Skin of body (tissue), 2 donors: ENCODE data around the gene SOWAHA. TPM values are rescaled to one million over a fixed set of nuclear protein-coding genes. Genes with fewer than 3 reads are reported as not detected.
A peak's percentile ranks its signal among the peaks of the same experiment; 100 is the strongest.

Source experiments
- DNase-seq: peaks from one replicate; lab custom pipeline; 2025; lab: John Stamatoyannopoulos, UW
- total RNA-seq: library from RNA; depleted of rRNA; stranded (reverse); fragments of >200 nt; gene quantifications from one replicate; pipeline ENCODE4 v1.2.3, GENCODE V29; 2014

Gene SOWAHA
- total RNA-seq = 0.10 TPM

DNA sequence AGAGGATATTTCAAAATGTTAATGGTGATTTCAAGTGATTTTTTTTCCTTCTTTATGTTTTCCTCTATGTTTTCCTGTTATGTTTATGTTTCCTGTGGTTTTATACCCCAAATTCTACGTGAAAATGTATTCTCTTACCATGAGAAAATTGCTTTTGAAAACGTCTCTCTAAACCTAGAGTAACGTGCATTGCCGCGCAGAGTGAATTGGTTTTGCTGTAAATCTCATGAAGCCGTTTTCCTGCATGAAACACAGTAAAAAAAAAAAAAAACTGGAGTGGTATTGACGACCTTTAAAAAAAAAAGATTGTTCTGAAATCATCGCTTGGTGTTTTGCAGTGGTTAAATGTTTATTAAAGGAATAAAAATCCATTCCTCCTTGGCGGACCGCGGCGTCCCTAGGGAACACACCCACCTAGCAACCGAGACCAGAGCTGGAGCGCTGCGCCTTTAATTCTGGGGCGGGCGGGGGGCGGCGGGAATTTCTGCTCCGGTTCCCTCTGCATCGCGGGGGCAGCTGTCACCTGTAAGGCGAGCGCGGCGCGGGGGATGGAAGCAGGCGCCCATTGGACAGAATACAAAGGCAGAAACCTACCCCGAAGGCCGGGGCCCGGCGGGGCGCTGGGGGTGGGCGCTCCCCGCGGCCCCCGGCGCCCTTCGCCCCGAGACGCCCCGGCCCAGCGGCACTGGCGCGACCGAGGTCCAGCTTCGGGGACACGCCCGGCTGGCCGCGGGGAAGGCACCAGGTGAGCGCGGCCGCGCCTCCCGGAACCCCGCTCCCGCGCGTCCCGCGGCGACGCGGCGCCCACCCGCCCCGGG lies at the start of gene SOWAHA:
SOWAHA (plus strand) TSS at position 522 of the 818 bp plus-strand sequence. CDS start 320 bp downstream, outside the sequence.
- no peak for DNase-seq

DNA sequence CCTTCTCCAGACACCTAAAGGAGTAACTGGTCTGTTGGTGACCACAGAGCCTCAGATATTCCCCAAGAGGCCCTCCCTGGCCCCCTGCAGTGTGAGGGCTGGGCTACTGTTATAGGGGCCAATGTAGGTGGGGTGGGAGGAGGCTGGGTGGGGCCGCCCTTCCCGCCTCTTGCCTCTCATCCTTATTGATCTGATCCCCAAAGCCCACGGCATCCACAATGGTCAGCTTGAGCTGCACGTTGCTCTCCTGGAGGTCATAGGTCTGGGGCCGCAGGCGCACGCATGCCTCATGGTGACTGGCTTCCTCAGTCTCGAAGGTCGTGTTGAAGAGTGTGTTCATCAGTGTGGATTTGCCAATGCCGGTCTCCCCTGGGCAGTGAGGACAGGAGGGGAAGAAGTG lies 49.1 kb upstream of the SOWAHA start:
- no peak for DNase-seq

GRCh38 chr5:132764671-132765238 lies 48.3 kb upstream of the SOWAHA start:
- DNase-seq = no peak

DNA sequence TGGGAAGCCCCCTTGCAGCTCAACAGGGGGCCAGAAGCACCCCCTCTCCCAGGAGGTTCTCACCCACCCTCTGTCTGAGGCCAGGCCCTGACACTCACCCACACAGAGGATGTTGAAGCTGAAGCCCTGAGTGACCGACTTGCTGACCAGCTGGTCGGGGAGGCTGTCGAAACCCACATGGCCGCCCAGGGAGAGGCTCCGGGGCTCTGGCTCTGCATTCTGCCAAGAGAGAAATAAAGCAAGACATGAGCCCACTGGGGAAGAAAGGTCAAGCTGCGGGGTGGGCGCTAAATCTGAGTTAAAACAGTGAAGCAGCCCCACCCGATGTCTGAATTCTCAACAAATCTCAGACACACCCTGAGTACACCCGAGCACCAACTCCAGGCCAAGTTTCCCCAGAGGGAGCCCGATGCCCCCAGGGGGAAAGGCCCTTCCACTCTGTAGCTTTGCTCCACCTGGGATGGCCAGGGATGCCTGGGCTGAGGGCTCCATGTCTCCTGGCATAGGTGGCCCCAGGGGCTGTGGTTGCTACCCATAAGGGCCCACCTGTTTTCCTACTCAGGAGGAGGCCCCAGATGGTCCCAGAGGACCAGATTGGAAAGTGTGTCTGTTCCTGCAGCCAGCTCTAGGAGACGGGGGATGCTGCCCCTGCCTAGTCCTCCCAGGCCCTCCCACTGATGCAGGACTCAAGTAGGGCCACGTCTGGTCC lies 47.6 kb upstream of the SOWAHA start:
- DNase-seq = no peak

- no peak for DNase-seq
Measured at GRCh38 chr5:132766020-132766805, 46.9 kb upstream of the SOWAHA start.

DNA sequence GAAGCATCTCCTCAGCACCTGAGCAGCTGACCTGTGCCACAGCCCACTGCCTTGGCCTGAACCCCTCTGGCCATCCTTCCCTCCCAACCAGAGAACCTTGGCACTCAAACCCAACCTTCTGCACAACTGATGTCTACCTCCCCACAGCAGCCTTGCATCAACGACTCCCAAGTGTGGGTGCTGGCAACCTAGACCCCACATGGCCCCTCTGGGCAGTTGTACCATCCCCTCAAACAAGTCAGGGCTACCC lies 46.4 kb upstream of the SOWAHA start:
- no peak for DNase-seq

GRCh38 chr5:132767150-132767549 lies 46.0 kb upstream of the SOWAHA start:
- DNase-seq = no peak

DNA sequence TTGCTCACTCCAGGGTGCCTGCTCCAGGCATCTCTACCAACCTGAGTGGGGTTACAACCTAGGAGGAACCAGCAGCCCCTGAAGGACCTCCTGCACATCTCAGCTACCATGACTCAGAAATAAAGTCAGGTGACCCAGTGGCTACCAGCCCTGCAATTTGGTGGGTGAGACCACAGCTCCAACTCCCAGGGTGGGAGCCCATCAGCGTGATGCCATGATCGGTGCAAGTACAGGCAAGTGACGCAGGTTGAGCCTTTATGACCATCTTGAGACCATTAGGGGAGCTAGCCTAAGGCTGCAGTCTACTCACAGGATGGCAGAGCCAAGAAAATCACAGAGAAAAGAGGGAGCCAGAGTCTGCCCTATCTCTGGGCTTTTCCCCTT lies 44.6 kb upstream of the SOWAHA start:
- no peak for DNase-seq

DNA sequence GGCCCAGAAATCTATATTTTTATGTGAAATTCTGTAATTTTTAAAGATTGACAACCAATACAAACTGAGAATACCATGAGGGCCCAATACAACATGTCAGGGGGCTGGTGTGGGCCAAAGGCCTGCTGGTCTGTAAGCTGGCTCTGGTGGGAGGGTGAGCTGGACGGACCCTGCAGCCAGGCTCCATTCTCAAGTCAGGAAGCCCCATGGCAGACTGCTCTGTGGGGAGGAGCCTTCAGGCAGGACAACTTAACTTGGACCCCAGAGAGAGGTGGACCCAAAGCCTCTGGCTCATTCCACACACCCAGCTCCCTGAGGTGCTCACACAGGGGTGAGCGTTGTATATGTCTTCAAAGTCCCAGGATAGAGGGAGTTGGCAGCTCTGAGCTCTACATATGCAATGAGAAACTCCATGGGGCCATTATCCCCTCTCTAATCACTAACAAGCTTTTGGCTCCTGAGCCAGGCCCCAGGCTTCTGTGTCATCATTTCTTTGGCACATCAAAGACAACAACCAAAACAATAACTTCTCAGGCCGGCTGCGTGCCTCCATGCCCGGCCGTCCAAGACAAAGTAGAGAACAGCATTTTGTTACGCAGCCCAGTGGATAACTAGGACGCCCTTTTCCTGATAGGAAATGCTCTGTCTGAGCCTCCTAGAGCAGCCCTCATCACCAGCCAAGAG lies 42.5 kb upstream of the SOWAHA start:
- DNase-seq = no peak

DNA sequence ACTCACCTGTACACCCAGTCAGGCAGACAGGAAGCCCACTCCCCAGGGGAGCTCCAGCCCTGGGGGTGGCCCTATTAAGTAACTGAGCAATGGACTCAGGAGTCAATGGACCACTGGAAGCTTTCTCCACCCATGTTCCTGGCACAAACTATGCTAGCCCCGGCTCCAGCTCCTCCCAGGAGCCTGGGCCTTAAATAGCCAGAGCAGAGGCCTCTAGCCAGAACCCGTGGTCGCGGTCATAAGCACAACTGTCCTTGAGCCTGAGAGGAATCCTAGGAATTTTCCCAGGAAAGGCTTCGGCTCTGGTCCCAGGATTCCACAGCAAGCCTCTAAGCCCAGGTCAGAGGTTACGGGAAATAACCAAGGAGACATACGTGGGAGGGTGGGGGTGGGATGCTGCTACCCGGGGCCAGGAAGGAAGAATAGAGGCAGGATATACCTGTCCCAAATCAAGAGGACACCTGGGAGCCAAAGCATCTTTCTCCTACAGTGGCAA lies 41.6 kb upstream of the SOWAHA start:
- DNase-seq = no peak

GRCh38 chr5:132772291-132773070 lies 40.6 kb upstream of the SOWAHA start:
- no peak for DNase-seq

DNA sequence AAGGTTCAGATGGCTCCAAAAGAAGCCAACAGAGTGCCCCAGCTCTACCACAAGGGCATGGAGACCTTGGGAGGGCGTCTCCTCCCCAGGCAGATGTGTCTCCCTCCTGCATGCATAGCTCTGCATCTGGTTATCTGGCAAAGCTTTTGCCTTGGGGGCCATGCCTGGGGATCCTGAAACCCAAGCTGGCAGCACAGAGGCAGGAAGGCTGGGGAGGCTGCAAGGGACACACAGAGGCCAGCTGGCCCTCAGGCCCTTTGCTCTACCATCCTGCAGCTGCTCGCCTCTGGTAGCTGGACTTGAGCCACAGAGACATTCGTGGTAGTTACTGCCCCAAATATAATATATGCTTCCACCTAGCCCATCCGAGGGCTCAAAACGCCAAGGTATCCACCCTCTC lies 40.0 kb upstream of the SOWAHA start:
- DNase-seq = no peak

- no peak for DNase-seq
Measured at GRCh38 chr5:132773601-132774355, 39.3 kb upstream of the SOWAHA start.

DNA sequence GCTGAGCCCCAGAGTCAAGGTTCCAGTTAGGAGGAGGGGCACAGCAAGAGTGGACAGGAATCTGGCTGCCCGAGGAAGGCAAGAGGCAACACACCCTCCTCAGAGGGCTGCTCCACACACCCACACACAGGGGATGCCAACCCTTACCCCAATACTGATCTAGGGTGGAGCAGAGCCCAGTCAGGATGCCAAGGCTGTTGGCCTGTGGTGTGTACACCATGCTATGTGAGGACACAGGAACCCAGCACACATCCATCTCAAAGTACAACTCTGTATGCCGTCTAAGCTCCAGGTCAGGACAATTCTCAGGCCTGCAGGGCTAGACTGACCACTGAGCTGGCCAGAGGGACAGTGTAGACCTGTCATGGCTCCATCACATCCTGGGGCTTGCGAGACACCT lies 38.7 kb upstream of the SOWAHA start:
- DNase-seq = no peak

GRCh38 chr5:132774896-132775295 lies 38.2 kb upstream of the SOWAHA start:
- no peak for DNase-seq

DNA sequence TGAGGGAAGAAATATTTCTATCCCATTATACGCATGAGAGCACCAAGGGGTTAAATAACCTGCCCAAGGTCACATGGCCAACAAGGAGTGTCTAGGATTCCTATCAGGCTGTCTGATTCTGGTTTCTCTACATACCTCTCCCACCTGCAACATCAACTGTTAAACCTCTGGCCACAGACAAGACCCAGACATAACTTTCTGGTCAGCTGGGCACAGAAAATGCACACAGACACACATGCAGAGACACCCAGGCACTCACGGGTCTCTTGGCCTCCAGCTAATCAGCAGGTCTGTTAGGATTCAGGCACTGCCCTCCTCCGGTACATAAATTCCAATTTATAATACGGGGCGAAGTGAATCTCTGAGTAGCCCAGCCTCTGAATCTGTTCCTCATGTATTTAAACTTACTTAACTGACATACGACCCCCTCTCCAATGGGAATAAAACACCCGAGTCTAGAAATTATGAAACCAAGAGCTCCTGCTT lies 37.6 kb upstream of the SOWAHA start:
- DNase-seq = no peak

GRCh38 chr5:132776131-132776937 lies 36.8 kb upstream of the SOWAHA start:
- DNase-seq = peak; percentile 33

- DNase-seq = no peak
Measured at GRCh38 chr5:132776938-132777208, 36.2 kb upstream of the SOWAHA start.
